H9 (cell line): ENCODE measurements around the gene CLSTN3. TPM values are rescaled to one million over a fixed set of nuclear protein-coding genes. Genes with fewer than 3 reads are reported as not detected.

ENCODE experiments used
- DNase-seq: peaks from one replicate; pipeline ENCODE4 v3.0.0-alpha.2; 2017
- H2AFZ ChIP-seq: one replicate; pipeline ENCODE4 v1.6.1; 2013; ENCODE audit warnings: mild to moderate bottlenecking, low read length, control low read depth, moderate library complexity
- H2AK5ac ChIP-seq: 2 replicates; pipeline ENCODE4 v1.6.1; 2013; ENCODE audit warnings: low read length, control low read depth, mixed read lengths; ENCODE audit not compliant: insufficient read length
- H2BK120ac ChIP-seq: one replicate; pipeline ENCODE4 v1.6.1; 2013; ENCODE audit warnings: low read depth, mild to moderate bottlenecking, low read length, control low read depth, inconsistent platforms; ENCODE audit not compliant: poor library complexity, severe bottlenecking
- H2BK12ac ChIP-seq: 2 replicates; pipeline ENCODE4 v1.6.1; 2013; ENCODE audit warnings: low read length, control low read depth, mixed read lengths, low read depth; ENCODE audit not compliant: insufficient read length
- H2BK15ac ChIP-seq: 2 replicates; pipeline ENCODE4 v1.6.1; 2013; ENCODE audit warnings: low read depth, low read length, control low read depth
- H2BK20ac ChIP-seq: one replicate; pipeline ENCODE4 v1.6.1; 2013; ENCODE audit warnings: low read depth, mild to moderate bottlenecking, low read length, control low read depth, inconsistent platforms; ENCODE audit not compliant: poor library complexity, severe bottlenecking
- H2BK5ac ChIP-seq: 2 replicates; pipeline ENCODE4 v1.6.1; 2013; ENCODE audit warnings: low read length, control low read depth, mixed read lengths; ENCODE audit not compliant: insufficient read length
- H3K14ac ChIP-seq: 2 replicates; pipeline ENCODE4 v1.6.1; 2013; ENCODE audit warnings: low read length, control low read depth; ENCODE audit not compliant: insufficient read depth
- H3K18ac ChIP-seq: 2 replicates; pipeline ENCODE4 v1.6.1; 2013; ENCODE audit warnings: low read depth, mild to moderate bottlenecking, mixed read lengths, low read length, control low read depth; ENCODE audit not compliant: insufficient read length
- H3K23ac ChIP-seq: 2 replicates; pipeline ENCODE4 v1.6.1; 2013; ENCODE audit warnings: low read length, control low read depth, mixed read lengths, low read depth; ENCODE audit not compliant: insufficient read length
- H3K23me2 ChIP-seq: 2 replicates; pipeline ENCODE4 v1.6.1; 2013; ENCODE audit warnings: low read depth, mild to moderate bottlenecking, mixed read lengths, low read length, control low read depth; ENCODE audit not compliant: insufficient read length, poor library complexity, severe bottlenecking
- H3K27ac ChIP-seq: 2 replicates; pipeline ENCODE4 v1.5.1; 2013; ENCODE audit warnings: low read length, control low read depth, mixed read lengths, low read depth; ENCODE audit not compliant: insufficient read length
- H3K27me3 ChIP-seq: 2 replicates; pipeline ENCODE4 v1.6.1; 2013; ENCODE audit warnings: low read length, control low read depth, inconsistent platforms; ENCODE audit not compliant: insufficient read depth
- H3K4ac ChIP-seq: 2 replicates; pipeline ENCODE4 v1.6.1; 2013; ENCODE audit warnings: low read depth, mild to moderate bottlenecking, control low read depth, inconsistent platforms, low read length, moderate library complexity
- H3K4me1 ChIP-seq: 2 replicates; pipeline ENCODE4 v1.6.1; 2013; ENCODE audit warnings: low read length, control low read depth, inconsistent platforms; ENCODE audit not compliant: insufficient read depth
- H3K4me2 ChIP-seq: 2 replicates; pipeline ENCODE4 v1.6.1; 2013; ENCODE audit warnings: low read length, control low read depth, mixed read lengths; ENCODE audit not compliant: insufficient read length, insufficient read depth
- H3K56ac ChIP-seq: 2 replicates; pipeline ENCODE4 v1.6.1; 2013; ENCODE audit warnings: low read depth, mild to moderate bottlenecking, mixed read lengths, low read length, control low read depth; ENCODE audit not compliant: insufficient read length
- H3K79me1 ChIP-seq: 2 replicates; pipeline ENCODE4 v1.6.1; 2013; ENCODE audit warnings: low read depth, mild to moderate bottlenecking, moderate library complexity, low read length, control low read depth, inconsistent platforms; ENCODE audit not compliant: insufficient read depth, poor library complexity, severe bottlenecking
- H3K79me2 ChIP-seq: 2 replicates; pipeline ENCODE4 v1.6.1; 2013; ENCODE audit warnings: low read length, control low read depth, inconsistent platforms; ENCODE audit not compliant: insufficient read depth
- H3K9ac ChIP-seq: 2 replicates; pipeline ENCODE4 v1.6.1; 2013; ENCODE audit warnings: low read length, control low read depth, mixed read lengths; ENCODE audit not compliant: insufficient read length; ENCODE audit errors: extremely low read depth
- H3K9me3 ChIP-seq: one replicate; pipeline ENCODE4 v1.6.1; 2013; ENCODE audit warnings: low read depth, low read length, inconsistent platforms; ENCODE audit not compliant: control insufficient read depth
- H3T11ph ChIP-seq: one replicate; pipeline ENCODE4 v1.6.1; 2013; ENCODE audit warnings: mild to moderate bottlenecking, low read length, control low read depth, inconsistent platforms
- H4K20me1 ChIP-seq: one replicate; pipeline ENCODE4 v1.6.1; 2013; ENCODE audit not compliant: control insufficient read depth, insufficient read length, insufficient read depth
- H4K5ac ChIP-seq: 2 replicates; pipeline ENCODE4 v1.6.1; 2013; ENCODE audit warnings: low read depth, mild to moderate bottlenecking, mixed read lengths, low read length, control low read depth; ENCODE audit not compliant: insufficient read length
- H4K8ac ChIP-seq: replicated peaks from 2 replicates; pipeline ENCODE4 v1.6.1; 2013; ENCODE audit warnings: low read length, control low read depth, mixed read lengths, low read depth; ENCODE audit not compliant: insufficient read length
- H4K91ac ChIP-seq: 2 replicates; pipeline ENCODE4 v1.6.1; 2013; ENCODE audit warnings: low read depth, mild to moderate bottlenecking, moderate library complexity, mixed read lengths, low read length, control low read depth; ENCODE audit not compliant: insufficient read length
- H3K27ac Mint-ChIP-seq, 3 experiments: 2 replicates in 2 of 3; 3 replicates in 1 of 3; pipeline ENCODE4 v1.8.0; 2020 to 2021; ENCODE audit warnings: mixed read lengths in 3 of 3, mild to moderate bottlenecking in 1 of 3, moderate library complexity in 1 of 3
- H3K27me3 Mint-ChIP-seq: 2 replicates; pipeline ENCODE4 v1.8.0; 2021; ENCODE audit warnings: low read depth, mild to moderate bottlenecking, moderate library complexity, mixed read lengths
- H3K36me3 Mint-ChIP-seq, 3 experiments: 2 replicates in 2 of 3; 3 replicates in 1 of 3; pipeline ENCODE4 v1.8.0; 2020 to 2021; ENCODE audit warnings: low read depth in 3 of 3, mixed read lengths in 3 of 3; ENCODE audit not compliant: insufficient read depth in 1 of 3
- H3K4me1 Mint-ChIP-seq, 2 experiments: 2 replicates each; pipeline ENCODE4 v1.8.0; 2020; ENCODE audit warnings: mixed read lengths in 2 of 2
- H3K4me3 Mint-ChIP-seq, 2 experiments: 2 replicates in 1 of 2; 3 replicates in 1 of 2; pipeline ENCODE4 v1.8.0; 2020 to 2021; ENCODE audit warnings: mild to moderate bottlenecking in 2 of 2, mixed read lengths in 2 of 2, moderate library complexity in 1 of 2
- H3K9me3 Mint-ChIP-seq, 2 experiments: 2 replicates in 1 of 2; 3 replicates in 1 of 2; pipeline ENCODE4 v1.8.0; 2020; ENCODE audit warnings: mild to moderate bottlenecking in 2 of 2, mixed read lengths in 2 of 2, moderate library complexity in 1 of 2
- CTCF ChIP-seq: fragments of 200-600 bp; sonication (generic); conservative IDR thresholded peaks from 3 replicates; pipeline ENCODE4 v1.8.0; 2021; ENCODE audit warnings: antibody characterized with exemption, mild to moderate bottlenecking
- WGBS: extraction: QIAGEN DNeasy Blood & Tissue Kit; methylation state at CpG from one replicate; pipeline ENCODE4 v1.1.7; 2013; ENCODE audit warnings: missing lambda C conversion rate, low lambda C conversion rate, mixed read lengths; ENCODE audit not compliant: insufficient read length; ENCODE audit errors: extremely low coverage; 5-methylcytosine and 5-hydroxymethylcytosine counted together
- total RNA-seq: library from RNA; stranded (reverse); gene quantifications from 2 replicates; pipeline ENCODE4 v1.2.1, GENCODE V29; 2021

Gene CLSTN3
- total RNA-seq, 1 experiment from 2014 or later = 26.2 TPM

GRCh38 chr12:7114008-7114407 lies 16.2 kb upstream of the CLSTN3 start:
- no peaks in the 10 kb centered on the region for H3K9me3 ChIP-seq
- no peak for DNase-seq
- no peak overlapping the region for H3K23ac ChIP-seq
- H3K4me1 Mint-ChIP-seq = peaks cover 4 to 8% of the 10 kb centered on the region in 2 experiments
- no peak overlapping the region for H2BK12ac ChIP-seq
- no peaks in the 10 kb centered on the region for H3K79me1 ChIP-seq
- no peak overlapping the region for H4K91ac ChIP-seq
- H3K27me3 ChIP-seq = no peaks in the 10 kb centered on the region
- H3K56ac ChIP-seq = no peak overlapping the region
- no peak overlapping the region for H4K5ac ChIP-seq
- H3K23me2 ChIP-seq = peaks cover under 1% of the 10 kb centered on the region
- H2AFZ ChIP-seq = no peak overlapping the region
- WGBS = no CpG with 5 or more reads among the region's 11 CpGs
- no peaks in the 10 kb centered on the region for H3K4me1 ChIP-seq
- H2BK15ac ChIP-seq = no peak overlapping the region
- no peak overlapping the region for H3K4me3 Mint-ChIP-seq
- no peak overlapping the region for H4K8ac ChIP-seq
- no peaks in the 10 kb centered on the region for H3K79me2 ChIP-seq
- H3K27ac ChIP-seq = no peak overlapping the region
- no peak overlapping the region for H2BK20ac ChIP-seq
- no peak overlapping the region for H3K14ac ChIP-seq
- H2AK5ac ChIP-seq = no peak overlapping the region
- TF ChIP-seq CTCF = no peak
- no peak overlapping the region for H3K27ac Mint-ChIP-seq
- no peaks in the 10 kb centered on the region for H3K9me3 Mint-ChIP-seq
- H3K18ac ChIP-seq = no peak overlapping the region
- H2BK5ac ChIP-seq = no peak overlapping the region
- no peak overlapping the region for H3K4ac ChIP-seq
- H3K27me3 Mint-ChIP-seq = peaks cover 9% of the 10 kb centered on the region
- H2BK120ac ChIP-seq = no peak overlapping the region
- no peaks in the 10 kb centered on the region for H4K20me1 ChIP-seq
- no peak overlapping the region for H3K4me2 ChIP-seq
- no peaks in the 10 kb centered on the region for H3K36me3 Mint-ChIP-seq
- H3K9ac ChIP-seq = no peak overlapping the region
- no peak overlapping the region for H3T11ph ChIP-seq
